ENCODE measurements around the gene GTF2H1.
"Not testable (repeated sequence)": the region's sequence is repeated elsewhere in the genome, so short reads cannot be mapped to it uniquely, and the experiment has no call there.

The GTF2H1 gene

DNA sequence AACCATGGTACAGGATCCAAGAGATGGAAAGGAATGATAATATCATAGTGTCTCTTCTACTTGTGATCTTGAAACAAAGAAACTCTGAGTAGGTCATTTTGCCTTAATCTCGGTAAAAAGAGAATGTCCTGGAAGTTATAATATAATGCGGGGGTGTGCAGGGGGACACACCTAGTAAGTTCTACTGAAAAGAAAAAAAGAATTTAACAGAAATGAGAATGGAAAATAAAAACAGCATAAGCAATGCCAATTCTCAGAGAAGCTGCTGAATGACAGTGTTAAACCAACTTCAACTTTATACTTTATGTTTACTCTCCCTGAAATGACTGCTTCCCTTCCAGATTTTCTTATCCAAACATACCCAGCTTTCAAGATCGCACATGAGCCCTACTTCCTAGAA is 2.5 kb upstream of the GTF2H1 start:
- no peak for DNase-seq (ENCODE audit: low read depth)

DNA sequence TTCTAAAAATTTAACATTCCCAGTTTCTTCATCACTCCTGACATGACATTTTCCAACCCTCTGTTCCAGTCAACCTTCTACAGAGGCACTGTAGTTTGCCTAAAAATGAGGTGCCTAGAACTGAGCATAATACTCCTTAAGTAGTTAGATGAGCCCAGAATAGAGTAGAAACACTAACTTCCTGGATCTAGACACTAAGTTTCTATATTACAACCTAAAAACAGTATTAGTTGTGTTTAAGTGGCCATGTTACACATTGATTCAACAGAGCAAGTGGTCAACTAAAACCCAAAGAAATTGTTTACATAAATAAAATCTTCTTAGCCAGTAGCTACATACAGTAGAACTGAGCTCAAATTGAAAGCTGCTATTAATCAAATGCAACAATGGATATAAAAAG is 1.8 kb upstream of the GTF2H1 start:
- no peak for DNase-seq (ENCODE audit: low read depth)

DNA sequence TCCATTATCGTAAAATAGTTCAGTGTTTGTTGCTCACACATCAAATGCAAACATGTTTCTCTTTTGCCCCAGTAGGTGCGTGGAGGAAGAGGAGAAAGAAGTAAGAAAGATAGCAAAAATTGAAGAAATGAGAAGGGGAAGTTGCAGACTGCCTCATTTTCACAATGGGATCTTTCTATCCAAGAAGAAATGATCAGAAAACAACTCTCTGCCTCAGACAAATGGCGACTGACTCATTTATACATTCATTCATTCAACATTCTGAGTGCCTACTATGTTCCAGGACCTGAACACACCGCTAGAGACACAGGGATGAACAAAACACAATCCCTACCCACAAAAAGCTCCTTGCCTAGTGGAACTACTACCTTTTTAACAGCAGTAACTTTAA is 794 bp upstream of the GTF2H1 start:
- DNase-seq (ENCODE audit: low read depth), result no peak

DNA sequence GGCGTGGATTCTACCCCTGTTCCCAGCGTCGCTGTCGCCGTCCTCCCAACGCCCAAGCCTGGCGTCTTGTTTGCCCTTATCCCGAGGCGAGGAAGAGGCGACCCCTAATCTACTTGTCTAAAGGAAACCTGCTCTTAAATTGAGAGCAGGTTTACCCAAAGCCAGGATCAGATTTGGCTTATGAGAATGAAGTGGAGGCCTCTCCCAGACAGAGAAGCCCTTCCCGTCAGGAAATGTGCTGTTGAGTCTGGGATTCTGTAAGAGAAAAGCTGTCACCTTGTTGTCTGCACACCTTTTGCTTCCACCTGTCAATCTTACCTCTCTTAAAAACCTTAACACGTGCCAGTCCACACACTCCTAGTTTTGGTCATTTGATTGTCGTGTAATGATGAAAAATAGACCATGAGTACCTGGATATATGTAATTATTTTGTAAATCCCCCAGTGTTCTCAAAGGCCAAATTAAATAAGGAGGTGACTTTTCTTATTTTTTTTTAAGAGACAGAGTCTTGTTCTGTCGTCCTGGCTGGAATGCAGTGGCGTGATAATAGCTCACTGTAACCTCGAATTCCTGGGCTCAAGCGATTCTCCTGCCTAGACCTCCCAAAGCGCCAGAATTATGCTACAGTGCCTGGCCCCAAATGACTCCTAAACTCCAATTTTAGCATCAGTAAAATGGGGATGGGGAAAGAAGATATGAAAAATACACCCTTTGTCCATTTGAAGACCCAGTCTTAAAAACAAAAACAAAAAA is 627 bp downstream of the GTF2H1 start:
- no peak for DNase-seq (ENCODE audit: low read depth)

DNA sequence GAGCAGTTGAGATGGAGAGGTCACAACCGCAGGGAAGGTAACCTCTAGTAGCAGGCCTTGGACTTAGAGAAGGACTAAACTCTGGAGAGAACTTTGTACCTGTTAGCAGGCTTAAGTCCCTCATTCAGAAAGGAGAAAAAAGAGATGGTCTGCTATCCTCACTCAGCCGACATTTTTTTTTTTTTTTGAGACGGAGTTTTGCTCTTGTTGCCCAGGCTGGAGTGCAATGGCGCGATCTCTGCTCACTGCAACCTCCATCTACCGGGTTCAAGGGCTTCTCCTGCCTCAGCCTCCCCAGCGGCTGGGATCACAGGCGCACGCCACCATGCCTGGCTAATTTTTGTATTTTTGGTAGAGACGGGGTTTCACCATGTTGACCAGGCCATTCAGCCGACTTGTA is 1.5 kb downstream of the GTF2H1 start:
- not testable (repeated sequence) for DNase-seq (ENCODE audit: low read depth)

DNA sequence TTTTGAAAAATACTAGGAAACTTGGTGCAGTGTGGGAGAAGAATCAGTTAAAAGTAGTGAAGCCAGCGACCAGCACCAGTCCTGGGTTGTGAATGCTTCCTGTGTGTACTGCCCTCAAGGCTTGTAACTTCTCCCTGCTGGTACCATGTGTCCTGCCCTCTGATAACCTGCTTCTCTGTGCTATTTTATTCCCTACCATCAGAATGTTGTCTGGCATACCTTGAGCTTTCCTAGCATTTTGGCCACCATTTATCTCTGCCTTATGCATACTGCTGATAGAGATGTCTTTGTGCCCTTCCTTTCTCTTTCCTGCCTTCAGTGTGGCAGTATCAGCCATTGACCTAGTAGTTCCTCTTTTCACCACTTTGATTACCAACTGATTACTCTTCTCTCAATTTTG is 2.0 kb downstream of the GTF2H1 start:
- DNase-seq (ENCODE audit: low read depth), result no peak

DNA sequence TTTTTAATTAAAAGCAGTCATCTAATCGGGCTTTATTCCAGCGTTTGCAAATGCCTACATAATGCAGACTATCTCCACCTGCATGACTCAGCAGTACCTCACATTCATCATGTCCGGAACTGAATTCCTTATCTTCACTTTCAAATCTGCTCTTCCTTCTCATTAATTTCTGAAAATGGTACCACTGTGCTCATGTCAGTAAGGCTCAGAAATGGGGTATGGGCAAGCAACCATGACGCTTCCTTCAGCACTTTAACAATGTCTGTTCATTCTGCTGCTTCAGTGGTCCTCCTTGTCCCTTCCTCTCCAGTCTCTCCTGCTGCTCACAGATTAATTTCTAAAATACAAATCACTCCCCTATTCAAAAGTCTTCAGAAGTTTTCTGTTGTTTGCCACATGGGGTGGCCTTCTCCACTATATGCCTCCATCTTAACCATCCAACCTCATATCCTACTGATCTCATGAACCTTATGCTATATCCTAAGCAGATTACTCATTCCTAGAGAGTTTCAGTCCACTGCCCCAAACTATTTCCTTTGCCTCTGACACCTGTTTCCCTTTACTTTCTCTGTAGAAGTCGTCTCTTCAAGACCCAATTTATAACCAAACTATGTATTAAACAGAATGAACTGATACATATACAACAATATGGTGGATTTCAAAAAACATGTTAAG is 7.0 kb downstream of the GTF2H1 start:
- no peak for DNase-seq (ENCODE audit: low read depth)

DNA sequence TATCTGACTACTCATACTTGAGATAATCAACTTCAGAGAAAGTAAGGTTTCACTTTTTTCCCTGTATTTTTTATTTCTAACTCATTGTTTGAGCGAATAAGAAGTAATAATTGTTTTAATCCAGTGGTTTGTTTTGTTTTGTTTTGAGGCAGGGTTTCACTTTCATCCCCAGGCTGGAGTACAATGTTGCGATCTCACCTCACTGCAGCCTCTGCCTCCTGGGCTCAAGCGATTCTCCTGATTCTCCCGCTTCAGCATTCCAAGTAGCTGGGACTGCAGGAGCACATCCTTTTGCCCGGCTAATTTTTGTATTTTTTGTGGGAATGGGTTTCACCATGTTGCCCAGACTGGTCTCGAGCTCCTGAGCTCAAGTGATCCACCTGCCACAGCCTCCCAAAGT is 8.6 kb downstream of the GTF2H1 start:
- no peak for DNase-seq (ENCODE audit: low read depth)

DNA sequence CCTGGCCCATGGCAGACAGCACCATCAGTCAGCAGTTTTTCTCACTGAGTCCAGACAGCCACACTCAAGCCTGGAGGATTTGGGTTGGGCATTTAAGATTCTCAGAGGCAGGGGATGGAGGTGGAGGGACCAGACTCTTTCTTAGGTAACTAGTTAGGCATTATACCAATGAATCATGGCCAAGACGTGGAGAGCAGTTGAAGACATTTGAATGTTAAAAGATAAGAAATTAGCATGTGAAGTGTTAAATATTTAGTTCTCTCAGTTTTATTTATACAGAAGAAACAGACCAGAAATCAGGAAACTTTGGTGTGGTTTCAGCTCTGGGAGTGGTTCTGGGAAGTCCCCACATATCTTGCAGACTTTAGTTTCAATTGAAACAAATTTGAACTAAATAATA is 9.9 kb downstream of the GTF2H1 start:
- no peak for DNase-seq (ENCODE audit: low read depth)

DNA sequence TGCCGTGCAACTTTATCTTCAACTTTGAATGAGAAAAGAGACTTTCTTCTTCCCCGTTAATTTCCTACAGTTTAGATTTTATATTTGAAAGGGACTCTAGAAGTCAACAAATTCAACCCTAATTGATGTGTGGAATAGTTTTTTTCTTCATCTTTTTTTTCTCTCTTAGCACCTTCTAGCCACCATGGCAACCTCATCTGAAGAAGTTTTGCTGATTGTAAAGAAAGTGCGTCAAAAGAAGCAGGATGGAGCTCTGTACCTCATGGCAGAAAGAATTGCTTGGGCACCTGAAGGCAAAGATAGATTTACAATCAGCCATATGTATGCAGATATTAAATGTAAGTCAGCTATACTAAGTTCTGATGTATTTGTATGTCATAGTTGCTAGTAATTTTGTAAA is 10.5 kb downstream of the GTF2H1 start:
- no peak for DNase-seq (ENCODE audit: low read depth)

DNA sequence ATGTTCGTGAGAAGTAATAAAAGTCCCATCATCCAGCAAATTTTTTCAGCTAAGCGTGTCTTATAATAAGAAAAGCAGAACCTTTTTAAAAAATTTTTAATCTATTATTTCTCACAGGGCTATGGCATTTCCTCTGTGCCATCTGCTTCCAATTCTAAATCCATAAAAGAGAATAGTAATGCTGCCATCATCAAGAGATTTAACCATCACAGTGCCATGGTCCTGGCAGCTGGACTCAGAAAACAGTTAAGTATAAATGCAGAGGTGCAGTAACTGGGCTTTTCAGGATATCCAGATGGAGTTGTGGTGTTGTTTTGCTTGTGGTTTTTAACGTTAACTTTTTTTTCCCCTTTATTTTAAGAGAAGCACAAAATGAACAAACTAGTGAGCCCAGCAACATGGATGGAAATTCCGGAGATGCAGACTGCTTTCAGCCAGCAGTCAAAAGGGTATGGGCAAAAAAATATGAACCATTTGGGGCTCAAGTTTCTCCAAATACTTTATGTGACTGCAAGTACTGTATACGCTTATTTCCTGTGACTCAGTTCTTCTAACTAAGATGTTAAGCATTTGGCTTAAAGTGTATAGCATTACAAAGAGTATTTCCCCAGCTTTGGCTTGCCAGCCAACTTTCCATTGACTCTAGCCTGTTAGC is 25.2 kb downstream of the GTF2H1 start:
- DNase-seq (ENCODE audit: low read depth), result no peak

DNA sequence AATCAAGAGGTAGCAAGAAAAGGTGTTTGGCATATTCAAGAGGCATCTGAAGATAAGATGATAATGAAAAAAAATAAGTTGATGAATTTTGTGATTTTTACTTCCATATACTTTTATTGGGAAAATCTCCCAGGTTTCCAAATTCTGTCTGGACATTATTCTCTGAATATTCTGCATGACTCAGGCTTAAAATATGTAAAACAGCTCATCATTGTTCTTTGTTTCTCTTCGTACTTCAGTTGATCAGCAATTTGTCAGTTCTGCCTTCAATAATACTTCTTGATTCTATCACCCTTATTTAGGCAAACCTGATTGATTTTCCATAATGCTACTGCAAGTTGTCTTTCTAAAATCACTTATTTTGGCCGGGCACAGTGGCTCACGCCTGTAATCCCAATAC is 30.2 kb downstream of the GTF2H1 start:
- no peak for DNase-seq (ENCODE audit: low read depth)

DNA sequence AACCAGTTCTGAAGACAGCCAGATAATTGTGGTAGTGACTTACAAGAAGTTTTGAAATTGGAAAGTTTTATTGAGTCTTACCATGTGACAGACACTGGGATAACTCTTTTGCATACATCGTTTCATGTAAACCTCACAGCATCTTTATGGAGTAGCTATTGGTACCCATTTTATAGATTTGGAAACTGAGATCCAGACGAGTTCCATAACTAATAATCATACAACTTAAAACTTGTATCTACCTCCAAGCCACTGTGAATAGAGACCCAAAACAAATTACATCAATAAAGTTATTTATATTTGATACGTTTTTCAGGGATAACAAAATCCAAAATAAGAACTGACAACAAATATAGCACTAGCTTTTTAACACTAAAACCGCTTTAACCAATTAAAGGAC is 36.3 kb downstream of the GTF2H1 start:
- no peak for DNase-seq (ENCODE audit: low read depth)

DNA sequence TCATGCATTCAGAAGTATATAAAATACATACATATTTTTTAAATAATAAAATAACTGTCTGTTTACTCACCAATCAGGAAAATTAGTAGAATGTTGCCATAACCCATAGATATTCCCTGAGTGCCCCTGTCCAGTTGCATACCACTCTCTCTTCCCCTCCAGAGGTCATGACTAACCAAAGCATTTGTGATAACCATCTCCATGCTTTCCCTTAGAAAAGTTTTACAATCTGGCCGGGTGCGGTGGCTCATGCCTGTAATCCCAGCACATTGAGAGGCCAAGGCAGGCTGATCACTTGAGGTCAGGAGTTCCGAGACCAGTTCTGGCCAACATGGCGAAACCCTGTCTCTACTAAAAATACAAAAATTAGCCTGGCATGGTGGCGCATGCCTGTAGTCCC is 38.8 kb downstream of the GTF2H1 start:
- DNase-seq (ENCODE audit: low read depth), result no peak

DNA sequence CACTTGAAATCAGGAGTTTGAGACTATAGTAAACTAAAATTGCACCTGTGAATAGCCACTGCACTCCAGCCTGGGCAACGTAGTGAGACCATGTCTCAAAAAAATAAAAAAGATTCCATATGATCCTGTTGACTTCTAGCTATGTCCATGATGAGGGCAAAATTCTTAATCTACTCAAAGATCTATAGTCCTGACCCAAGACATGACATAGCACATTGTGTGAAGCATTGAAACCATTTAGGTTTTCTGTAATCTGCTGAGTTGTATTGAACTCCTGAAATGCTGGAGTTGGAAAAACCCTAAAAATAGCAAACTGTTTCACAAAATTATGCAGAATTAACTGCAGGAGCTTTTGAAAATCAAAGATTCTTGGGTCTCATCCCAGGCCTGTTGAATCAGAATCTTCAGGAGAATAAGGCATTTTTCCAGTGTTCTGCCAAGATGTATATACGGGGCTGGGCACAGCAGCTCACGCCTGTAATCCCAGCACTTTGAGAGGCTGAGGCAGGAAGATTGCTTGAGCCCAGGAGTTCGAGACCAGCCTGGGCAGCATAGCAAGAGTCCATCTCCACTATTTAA is 42.2 kb downstream of the GTF2H1 start:
- no peak for DNase-seq (ENCODE audit: low read depth)

DNA sequence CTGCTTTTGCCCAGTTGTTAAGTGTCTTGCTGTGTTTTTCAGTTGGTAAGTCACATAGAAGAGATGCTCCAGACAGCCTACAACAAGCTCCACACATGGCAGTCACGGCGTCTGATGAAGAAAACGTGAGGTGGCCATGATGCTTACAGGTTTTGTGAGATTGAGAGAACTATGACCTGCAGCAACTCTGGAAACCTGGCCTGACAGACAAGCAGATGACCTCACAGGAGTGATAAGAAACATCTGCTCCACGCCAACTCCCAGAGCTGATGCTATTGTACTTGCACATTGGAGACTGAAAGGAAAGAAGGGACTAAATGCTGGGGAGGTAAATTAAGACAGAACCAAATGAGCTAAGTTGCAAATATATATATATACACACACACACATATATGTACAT is 43.4 kb downstream of the GTF2H1 start:
- no peak for DNase-seq (ENCODE audit: low read depth)

DNA sequence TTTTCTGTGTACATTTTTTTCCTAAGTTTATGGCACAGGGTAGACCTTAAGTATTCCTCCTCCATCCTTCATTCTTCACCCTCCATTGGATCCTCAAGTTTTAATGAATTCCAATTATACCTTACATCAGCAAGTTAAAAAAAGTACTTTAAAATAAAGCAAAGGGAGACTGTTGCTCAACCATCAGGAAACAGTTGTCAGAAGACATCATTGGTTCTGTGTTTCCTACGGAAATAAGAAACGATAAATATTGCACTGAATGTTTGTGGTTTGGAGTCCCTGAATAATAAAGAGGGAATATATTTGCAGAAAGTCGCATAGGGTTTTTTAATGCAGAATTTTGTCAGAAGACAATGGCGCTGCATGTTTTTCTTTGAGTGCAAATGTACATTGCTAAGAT is 43.9 kb downstream of the GTF2H1 start:
- no peak for DNase-seq (ENCODE audit: low read depth)

DNA sequence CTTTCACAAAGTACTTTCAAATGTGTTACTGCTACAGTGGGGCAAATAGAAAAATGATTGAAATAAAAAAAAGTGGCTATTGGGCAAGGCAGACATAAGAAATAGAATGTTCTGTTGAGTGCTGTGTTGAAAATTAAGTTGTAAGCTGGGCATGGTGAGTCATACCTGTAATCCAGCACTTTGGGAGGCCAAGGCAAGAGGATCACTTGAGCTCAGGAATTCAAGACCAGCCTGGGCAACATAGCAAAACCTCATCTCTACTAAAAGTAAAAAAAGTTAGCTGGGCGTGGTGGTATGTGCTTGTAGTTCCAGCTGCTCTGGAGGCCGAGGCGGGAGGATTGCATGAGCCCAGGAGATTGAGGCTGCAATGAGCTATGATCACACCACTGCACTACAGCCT is 45.1 kb downstream of the GTF2H1 start:
- DNase-seq (ENCODE audit: low read depth), result no peak

DNA sequence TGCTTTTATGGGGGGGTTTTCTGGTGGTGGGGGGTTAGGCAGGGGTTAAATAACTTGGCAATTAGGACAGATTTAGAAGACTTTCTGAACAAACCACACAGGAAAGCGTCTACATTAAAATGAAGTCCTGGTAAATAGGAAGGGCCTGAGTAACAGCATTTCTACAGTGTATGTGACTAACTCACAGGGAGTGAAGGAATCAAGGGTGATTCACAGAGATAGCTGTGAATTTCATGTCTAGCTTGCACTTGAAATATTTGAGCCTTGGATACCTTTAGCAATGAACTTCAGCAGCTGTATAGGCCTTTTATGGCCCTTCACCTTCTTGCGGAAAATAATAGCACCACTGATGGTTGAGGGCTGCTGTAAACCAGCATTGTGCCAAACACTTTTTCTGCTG is 45.9 kb downstream of the GTF2H1 start:
- DNase-seq (ENCODE audit: low read depth), result no peak

DNA sequence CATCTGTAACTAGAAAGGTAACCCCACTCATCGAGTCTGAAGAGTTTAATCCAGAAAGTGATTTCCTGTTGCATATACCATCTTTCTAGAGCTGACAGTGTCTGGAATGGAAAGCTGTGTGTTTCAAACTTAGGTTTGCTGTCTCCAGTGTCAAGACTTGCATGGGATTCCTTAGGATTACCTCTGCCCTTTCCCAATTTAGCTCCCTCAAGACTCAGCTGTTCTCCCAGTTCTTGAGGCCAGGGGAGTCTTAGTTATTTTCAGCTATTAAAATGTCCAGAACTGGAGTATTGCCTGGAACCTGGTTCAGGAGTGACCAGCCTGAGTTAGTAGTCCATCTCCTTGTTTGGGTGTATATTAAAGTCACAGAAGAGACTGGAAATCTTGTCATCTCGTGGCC is 47.0 kb downstream of the GTF2H1 start:
- no peak for DNase-seq (ENCODE audit: low read depth)

DNA sequence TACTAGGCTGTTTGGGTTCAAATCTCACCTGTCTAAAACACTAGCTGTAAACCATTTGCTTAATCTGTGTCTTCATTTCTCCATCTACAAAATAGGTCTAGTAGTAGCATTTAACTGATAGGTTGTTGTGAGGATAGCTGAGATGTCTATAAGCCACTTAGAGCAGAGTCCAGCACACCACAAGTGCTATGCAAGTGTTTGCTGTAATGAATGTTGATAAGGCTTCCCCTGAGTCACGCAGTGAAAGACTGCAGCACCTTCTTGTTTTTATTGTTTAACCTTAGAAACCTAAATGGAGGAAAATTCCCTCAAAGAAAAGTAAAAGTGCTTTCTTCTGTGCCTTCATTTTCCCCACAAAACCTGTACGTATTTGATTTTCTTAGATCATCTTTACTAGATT is 48.9 kb downstream of the GTF2H1 start:
- DNase-seq (ENCODE audit: low read depth), result no peak

DNA sequence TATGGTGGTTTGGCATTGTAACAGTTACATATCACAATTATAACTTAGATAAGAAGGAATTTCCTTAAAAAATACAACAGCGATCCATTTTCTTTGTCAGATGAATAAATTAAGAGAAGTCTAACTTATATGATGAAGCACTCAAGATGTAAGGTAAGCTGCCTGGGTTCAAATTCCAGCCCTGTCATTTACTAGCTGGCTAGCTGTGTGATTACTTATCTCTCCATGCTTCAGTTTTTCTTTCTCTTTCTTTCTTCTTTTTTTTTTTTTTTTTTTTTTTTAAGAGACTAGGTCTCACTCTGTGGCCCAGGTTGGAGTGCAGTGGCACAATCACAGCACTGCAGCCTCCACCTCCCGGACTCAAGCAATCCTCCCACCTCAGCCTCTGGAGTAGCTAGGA is 49.8 kb downstream of the GTF2H1 start:
- no peak for DNase-seq (ENCODE audit: low read depth)

DNA sequence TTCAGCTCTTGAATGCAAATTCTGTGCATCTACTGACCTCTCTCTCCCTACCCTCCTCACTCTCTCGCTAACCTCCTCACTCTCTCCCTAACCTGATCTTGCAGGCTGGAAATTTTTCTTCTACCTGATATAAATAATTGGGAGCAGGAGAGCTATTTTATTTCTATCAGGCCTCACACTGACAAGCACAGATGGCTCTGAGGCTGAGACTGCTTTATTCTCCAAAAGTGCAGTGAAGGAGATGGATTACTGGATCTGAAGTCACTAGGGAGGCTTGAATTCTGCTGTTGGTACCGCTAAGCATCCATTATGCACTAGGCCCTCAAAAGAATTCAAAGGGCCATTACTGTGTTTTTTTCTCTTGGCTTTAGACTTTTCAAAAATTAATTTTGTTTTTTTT is 52.6 kb downstream of the GTF2H1 start:
- no peak for DNase-seq (ENCODE audit: low read depth)

Measured in activated T-cell treated with anti-CD3 and anti-CD28 coated beads for 24 hours (primary cell).